Suprapubic skin (tissue), 4 donors: Measurements from ENCODE around the gene PPM1F.

Source experiments
- EP300 ChIP-seq: sonication (generic); formaldehyde crosslinking; IDR thresholded peaks from one replicate; pipeline ENCODE4 v1.6.1; 2017; ENCODE audit warnings: antibody characterized with exemption
- POLR2A ChIP-seq, 2 donors: fragments of 450-650 bp; IDR thresholded peaks; one replicate each; pipeline ENCODE4 v1.6.1; 2017; ENCODE audit warnings: antibody characterized with exemption in 2 of 2, mild to moderate bottlenecking in 2 of 2, moderate library complexity in 2 of 2
- POLR2AphosphoS5 ChIP-seq, 3 donors: sonication (generic); formaldehyde crosslinking; IDR thresholded peaks; one replicate each; pipeline ENCODE4 v1.6.1; 2017; ENCODE audit warnings: antibody characterized with exemption in 3 of 3
- TF ChIP-seq, protein P1 (sequence below), 2 donors: fragments of 200-600 bp in 1 of 2; fragments of 450-650 bp in 1 of 2; sonication (generic) in 1 of 2; IDR thresholded peaks; one replicate each; pipeline ENCODE4 v1.5.1; 2016 to 2019; ENCODE audit warnings: antibody characterized with exemption in 2 of 2, mild to moderate bottlenecking in 1 of 2, moderate library complexity in 1 of 2

- TF ChIP-seq, protein P1, sequence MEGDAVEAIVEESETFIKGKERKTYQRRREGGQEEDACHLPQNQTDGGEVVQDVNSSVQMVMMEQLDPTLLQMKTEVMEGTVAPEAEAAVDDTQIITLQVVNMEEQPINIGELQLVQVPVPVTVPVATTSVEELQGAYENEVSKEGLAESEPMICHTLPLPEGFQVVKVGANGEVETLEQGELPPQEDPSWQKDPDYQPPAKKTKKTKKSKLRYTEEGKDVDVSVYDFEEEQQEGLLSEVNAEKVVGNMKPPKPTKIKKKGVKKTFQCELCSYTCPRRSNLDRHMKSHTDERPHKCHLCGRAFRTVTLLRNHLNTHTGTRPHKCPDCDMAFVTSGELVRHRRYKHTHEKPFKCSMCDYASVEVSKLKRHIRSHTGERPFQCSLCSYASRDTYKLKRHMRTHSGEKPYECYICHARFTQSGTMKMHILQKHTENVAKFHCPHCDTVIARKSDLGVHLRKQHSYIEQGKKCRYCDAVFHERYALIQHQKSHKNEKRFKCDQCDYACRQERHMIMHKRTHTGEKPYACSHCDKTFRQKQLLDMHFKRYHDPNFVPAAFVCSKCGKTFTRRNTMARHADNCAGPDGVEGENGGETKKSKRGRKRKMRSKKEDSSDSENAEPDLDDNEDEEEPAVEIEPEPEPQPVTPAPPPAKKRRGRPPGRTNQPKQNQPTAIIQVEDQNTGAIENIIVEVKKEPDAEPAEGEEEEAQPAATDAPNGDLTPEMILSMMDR (IDR thresholded peaks at IDR 0.05): no peak
- TF ChIP-seq POLR2AphosphoS5 (IDR thresholded peaks at IDR 0.05) (no peak), POLR2A (IDR thresholded peaks at IDR 0.05) (no peak), EP300 (no peak)
These were observed 8.6 kb upstream of the PPM1F start for GRCh38 chr22:21961127-21961867.
